ENCODE data around the gene TSFM.

DNA sequence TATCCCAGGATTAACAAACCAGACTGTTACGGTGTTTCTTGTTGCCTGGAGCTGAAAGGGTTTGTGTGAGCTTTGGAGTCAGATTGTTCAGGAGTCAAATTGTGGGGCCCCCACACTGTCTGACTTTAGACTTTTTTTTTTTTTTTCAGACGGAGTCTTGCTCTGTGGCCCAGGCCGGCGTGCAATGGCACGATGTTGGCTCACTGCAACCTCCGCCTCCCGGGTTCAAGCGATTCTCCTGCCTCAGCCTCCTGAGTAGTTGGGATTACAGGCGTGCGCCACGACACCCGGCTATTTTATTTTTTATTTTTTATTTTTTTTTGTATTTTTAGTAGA lies 847 bp downstream of the TSFM start:
- no peak for TF ChIP-seq ZNF830 (CRISPR knock-in tag; IDR thresholded peaks at IDR 0.05)
- no peak for TF ChIP-seq ATF2 (CRISPR knock-in tag; IDR thresholded peaks at IDR 0.05)
- TF ChIP-seq ZBTB40 (IDR thresholded peaks at IDR 0.05), result no peak
- no peak for TF ChIP-seq ZBTB40 (CRISPR knock-in tag; IDR thresholded peaks at IDR 0.05)
- TF ChIP-seq ZFP36 (IDR thresholded peaks at IDR 0.05; ENCODE audit: low read depth, low read length, partially characterized antibody), result no peak
- TF ChIP-seq RFX5 (IDR thresholded peaks at IDR 0.05; ENCODE audit: low read depth, low read length), result no peak
- TF ChIP-seq STAG1 (CRISPR knock-in tag; IDR thresholded peaks at IDR 0.05; ENCODE audit: borderline replicate concordance), result no peak
- TF ChIP-seq MXI1 (IDR thresholded peaks at IDR 0.05; ENCODE audit: low read depth, low read length), result no peak
- TF ChIP-seq, protein P1, sequence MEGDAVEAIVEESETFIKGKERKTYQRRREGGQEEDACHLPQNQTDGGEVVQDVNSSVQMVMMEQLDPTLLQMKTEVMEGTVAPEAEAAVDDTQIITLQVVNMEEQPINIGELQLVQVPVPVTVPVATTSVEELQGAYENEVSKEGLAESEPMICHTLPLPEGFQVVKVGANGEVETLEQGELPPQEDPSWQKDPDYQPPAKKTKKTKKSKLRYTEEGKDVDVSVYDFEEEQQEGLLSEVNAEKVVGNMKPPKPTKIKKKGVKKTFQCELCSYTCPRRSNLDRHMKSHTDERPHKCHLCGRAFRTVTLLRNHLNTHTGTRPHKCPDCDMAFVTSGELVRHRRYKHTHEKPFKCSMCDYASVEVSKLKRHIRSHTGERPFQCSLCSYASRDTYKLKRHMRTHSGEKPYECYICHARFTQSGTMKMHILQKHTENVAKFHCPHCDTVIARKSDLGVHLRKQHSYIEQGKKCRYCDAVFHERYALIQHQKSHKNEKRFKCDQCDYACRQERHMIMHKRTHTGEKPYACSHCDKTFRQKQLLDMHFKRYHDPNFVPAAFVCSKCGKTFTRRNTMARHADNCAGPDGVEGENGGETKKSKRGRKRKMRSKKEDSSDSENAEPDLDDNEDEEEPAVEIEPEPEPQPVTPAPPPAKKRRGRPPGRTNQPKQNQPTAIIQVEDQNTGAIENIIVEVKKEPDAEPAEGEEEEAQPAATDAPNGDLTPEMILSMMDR (IDR thresholded peaks at IDR 0.05 in 2 of 3, conservative IDR thresholded peaks at IDR 0.05 in 1 of 3; ENCODE audit: insufficient read depth in 2 of 3, low read depth in 1 of 3, low read length in 3 of 3), result no peak
- TF ChIP-seq HNRNPLL (IDR thresholded peaks at IDR 0.05; ENCODE audit: low read depth, low read length, poor library complexity, severe bottlenecking), result no peak
- TF ChIP-seq CHD2 (IDR thresholded peaks at IDR 0.05; ENCODE audit: low read depth, low read length), result no peak
- TF ChIP-seq ZNF174 (CRISPR knock-in tag; IDR thresholded peaks at IDR 0.05), result no peak

Measured in K562 (cell line).